ENCODE measurements around the gene ISCA2. TPM values are rescaled to one million over a fixed set of nuclear protein-coding genes. Genes with fewer than 3 reads are reported as not detected.

The ISCA2 gene
- total RNA-seq, 1 experiment from 2014 or later, result 23.3 TPM

DNA sequence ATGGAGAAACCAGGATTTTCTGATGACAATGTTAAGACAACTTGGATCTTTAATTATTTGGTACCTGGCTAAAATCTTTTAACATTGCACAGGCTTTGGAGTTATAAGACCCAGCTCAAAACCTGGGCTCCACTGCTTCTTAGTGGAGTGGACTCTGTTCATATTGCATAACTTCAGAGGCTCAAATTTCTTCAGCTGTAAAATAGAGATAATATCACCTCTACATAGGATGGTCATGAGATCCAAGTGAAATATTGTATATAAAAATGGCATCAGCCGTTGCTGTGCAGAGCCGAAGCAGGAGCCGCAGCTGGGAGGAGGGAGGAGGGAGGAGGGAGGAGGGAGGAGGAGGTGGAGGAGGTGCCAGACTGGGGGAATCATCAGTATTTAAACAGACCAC is 11.0 kb upstream of the ISCA2 start:
- no peak for DNase-seq (ENCODE audit: low read depth)

DNA sequence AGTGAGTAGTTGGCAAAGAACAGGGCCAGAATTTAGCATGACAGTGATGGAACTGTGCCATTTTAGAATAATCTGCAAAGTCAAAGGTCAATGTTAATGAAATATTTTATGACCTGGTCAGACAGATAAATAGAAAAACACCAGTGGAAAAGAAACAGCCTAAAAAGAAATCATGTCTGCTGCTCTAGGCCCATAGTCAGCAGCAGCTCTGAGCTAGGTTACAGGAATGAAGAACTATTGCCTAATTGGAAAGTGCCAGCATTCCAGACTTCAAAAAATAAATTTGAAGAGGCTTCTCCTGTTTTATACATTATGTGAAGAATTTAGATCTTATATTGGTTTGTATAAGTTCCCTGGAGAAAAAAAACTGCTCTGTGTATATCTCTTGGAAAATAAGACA is 10.2 kb upstream of the ISCA2 start:
- DNase-seq (ENCODE audit: low read depth), result no peak

DNA sequence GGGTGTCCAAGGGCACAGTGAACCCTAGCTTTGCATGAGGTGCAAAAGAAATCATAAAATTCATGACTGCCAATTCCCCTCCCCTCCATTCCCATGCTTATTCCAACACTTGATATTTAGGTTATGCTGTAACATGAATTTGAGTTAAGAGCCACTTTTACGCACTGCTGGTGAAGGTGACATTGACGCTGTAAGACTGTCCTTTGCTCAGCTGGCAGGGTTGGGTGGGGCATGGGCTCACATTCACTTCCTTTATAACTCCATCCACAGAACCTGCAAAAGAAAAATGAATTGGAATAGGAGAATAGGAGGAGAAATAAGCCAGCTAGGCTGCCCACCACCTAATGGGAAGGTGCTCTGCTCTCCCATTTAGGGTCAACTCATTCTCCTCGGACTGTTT is 7.4 kb upstream of the ISCA2 start:
- no peak for DNase-seq (ENCODE audit: low read depth)

DNA sequence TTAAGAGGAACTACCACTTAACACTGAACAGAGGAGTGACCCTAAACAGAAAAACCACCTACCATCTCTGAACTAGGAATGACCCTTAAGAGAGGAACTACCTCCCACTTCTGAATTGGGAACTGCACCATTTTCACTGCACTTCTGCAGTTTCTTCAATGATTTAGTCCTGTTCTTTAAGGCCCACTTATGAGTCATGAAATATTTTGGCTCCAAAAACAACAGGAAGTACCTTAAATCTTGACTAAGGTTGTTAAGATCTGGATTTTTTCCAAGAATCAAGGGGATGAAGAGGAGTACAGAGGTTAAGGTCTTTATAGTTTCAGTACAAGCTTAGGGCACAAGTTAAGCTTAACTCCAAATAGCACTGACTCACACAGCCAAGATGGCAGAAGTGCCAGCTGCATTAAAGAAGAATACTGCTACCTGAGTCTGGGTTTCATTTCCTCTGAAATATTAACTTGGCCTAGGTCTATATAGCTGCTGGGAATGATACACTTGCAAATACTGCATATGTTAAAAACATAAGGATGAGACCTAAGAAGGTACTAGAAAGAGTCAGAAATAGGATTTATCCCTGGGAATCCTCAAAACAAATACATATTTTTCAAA is 4.7 kb upstream of the ISCA2 start:
- peak; percentile 88 for DNase-seq (ENCODE audit: low read depth)

DNA sequence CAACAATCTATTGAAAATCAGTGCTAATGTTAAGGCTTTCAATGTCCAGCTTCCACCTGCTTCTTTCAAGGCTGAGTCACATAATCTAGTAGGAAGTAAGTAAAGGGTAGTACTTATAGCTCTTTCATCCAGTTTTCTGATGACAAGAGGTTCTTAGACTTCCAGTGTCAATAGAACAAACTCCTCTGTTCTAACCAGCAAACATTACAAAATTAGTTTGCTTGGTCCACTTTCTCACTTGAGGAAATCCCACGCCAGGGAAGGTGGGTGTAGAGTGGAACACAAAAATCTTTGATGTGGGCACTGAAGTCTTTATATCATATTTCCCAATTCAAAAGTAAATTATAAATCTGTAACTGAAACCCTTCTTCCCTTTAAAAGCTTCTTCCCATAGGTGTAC is 3.1 kb upstream of the ISCA2 start:
- no peak for DNase-seq (ENCODE audit: low read depth)

DNA sequence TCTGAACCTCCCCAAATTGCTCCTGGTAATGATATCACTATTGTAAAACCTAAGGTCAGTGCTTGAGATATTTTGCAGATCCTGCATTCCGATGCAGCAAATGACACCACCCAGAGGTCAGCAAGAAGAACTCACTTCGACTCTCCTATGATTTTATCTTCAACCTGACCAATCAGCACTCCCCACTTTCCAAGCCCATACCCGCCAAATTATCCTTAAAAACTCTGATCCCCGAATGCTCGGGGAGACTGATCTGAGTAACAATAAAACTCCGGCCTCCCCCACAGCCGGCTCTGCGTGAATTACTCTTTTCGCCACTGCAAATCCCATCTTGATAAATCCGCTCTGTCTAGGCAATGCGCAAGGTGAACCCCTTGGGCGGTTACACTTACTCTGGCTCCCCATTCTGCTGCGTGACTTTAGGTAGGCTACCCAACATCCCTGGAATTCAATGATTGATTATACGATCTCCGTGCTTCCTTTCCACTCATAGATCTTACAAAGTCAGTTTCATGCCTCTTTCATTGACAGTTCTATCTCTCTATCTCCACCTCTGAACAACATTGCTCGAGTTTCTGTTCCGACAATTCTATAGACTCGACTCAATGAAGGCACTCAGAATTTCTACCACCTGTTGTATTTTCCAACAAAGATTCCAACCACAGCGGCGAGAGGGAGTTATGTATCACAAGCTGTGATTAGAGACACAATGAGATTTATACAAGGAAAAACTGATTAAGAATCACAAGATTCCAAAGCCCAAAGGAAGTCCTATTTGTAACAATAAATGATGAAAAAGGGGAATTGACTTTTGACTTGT is 1.4 kb upstream of the ISCA2 start:
- DNase-seq (ENCODE audit: low read depth), result peak; percentile 44

DNA sequence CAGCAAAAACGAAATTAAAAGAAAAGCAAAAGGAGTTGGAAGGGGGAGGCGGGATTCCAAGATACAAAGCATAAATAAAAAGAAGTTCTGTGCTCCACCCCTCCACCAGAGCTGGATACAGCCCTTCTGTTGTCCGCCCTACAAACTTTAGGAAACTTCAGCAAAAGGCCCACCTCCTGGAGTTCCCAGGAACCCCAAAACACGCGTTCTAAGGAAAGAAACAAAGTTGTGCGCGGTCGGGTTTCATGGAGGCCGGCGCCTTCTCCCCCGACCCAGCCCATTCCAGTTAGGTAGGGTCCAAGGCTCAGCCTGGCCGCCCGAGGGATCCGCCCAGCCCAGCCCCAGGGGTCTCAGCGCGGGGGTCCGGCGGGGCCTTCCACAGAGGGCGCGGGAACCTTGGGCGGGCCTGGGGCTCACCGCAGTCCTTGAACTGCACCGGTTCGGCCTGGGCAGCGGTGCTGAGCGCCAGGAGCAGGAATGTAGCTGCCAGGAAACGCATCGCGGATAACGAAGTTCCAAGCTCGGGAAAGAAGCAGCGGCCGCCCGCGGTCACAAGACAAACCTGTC is 706 bp upstream of the ISCA2 start, which contains the start of gene NPC2:
TSS of gene NPC2 (minus strand) at position 530 of the 567 bp plus-strand sequence. CDS start at position 499, 31 bp downstream.
- no peak for DNase-seq (ENCODE audit: low read depth)

DNA sequence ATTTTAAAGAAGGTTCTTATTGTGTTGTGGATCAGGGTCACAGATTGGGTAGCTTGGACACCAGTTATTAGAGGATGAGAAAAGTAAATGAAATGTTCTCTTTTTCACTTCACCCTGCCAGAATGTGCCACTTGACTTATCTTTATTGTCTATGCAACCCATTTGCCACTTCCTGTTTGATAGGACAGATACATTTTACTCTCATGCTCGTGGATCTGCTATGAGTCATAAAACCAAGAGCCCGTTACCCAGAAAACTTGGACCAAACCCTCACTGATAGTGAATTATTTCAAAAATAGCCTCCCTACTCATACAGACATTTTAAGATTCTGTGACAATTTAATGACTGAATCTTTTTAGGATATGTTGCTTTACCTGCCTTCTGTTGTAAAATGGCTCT is 1.8 kb downstream of the ISCA2 start:
- DNase-seq (ENCODE audit: low read depth), result no peak

DNA sequence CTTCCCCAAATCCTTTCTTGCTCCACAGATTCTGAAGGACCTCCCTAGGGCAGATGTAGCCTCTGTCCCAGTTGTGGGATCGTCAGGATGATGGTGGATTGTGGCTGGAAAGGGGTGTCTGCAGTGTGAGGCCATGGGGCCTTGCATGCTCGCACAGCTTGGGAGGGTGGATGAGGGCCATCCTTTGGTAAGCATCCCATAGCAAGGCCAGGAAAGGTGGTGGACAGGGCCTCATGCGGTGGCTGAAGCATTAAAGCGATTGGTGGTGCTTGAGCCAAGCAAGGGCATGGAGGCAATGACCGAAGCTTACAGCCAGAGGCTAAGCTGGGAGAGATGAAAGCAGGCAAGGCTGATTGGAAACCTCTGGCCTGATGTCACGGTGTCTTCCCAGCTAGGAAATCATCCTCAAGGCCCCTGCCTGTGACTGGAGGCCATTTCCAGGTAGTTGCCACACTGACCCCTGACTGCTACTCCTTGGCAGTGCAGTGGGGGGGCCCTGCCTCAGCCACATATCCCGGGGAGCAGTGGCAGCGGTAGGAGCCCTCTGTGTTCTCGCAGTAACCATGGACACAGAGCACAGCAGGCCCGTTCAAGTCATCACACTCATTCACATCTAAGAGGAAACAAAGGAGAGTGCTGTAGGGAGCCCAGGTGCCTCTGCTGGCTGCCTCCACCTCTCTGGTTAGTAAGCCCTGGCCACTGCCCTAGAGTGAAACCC is 7.0 kb downstream of the ISCA2 start:
- DNase-seq (ENCODE audit: low read depth), result no peak

DNA sequence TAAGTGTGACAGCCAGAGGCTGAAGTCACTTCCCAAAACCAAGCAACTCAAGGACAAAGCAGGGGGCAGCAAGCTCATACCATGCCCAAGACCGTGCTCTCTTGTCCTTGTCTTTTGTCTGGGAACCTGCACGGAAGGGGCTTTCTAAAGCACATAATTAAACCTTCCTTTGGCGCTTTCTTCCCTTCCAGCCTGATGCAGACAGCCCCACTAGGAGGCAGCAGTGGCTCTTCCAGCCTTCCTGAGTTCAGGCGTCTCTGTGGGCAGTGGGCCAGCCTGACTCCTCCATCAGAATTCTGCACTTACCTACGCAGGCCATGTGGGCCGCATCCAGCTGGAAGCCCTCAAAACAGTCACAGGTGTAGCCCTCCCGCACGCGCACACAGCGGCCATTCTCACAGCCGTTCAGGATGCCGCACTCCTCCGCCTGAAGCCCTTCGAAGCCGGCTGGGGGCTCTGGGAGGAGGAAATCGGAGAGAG is 7.6 kb downstream of the ISCA2 start:
- DNase-seq (ENCODE audit: low read depth), result no peak

DNA sequence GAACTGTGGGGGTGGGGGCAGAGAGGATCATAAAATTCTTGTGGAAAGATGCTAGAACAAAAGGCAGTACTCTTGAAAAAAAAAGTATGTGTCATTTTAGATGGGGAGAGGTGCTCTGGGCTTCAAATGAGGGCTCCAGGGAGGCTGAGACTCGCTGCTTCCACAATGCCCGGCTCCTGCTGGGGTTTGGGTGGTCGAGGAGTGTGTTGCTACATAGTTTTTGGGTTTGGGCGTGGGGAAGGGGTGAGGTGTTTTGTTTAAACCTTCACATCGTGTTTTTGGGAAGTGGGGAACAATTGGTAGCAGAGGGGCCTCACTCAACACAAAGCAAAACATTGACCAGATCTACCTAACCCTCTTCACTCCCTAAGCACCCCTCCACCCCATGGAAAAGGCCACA is 8.1 kb downstream of the ISCA2 start:
- DNase-seq (ENCODE audit: low read depth), result no peak

DNA sequence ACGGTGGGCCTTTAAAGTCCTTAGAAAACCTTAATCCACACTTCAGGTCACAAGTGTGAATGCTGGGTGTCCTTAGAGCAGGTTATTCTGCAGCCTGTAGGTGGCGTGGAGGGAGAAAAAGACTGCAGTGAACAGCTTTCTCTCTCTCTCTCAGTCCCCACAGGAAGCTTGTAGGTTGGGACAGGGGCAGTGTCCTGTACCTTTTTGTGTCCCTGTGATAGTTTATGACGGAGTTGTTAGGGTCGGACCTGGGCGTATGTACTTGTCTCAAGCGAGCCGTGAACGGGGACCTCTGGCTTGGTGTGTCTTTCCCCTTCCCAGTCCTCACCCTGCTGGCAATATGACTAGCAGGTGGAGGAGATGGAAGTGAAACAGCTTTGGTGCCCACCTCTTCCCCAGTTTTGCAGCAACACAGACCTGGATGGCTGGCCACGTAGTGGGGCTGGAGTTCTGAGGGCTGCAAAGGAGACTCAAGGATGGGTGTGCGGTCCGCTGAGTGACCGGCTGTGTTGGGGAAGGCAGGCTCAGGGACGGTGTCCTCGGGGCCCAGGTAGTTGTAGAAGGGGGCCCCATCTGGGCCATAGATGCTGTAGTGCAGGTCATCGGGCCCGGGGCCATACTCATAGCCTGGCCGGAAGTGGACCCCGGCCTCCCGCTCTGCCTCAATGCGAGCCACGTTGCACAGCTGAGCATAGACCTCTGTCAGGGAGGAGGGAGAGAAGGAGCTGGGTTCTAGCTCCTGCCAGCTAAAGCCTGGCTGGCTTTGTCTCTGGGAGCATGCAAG is 8.9 kb downstream of the ISCA2 start:
- DNase-seq (ENCODE audit: low read depth), result no peak

DNA sequence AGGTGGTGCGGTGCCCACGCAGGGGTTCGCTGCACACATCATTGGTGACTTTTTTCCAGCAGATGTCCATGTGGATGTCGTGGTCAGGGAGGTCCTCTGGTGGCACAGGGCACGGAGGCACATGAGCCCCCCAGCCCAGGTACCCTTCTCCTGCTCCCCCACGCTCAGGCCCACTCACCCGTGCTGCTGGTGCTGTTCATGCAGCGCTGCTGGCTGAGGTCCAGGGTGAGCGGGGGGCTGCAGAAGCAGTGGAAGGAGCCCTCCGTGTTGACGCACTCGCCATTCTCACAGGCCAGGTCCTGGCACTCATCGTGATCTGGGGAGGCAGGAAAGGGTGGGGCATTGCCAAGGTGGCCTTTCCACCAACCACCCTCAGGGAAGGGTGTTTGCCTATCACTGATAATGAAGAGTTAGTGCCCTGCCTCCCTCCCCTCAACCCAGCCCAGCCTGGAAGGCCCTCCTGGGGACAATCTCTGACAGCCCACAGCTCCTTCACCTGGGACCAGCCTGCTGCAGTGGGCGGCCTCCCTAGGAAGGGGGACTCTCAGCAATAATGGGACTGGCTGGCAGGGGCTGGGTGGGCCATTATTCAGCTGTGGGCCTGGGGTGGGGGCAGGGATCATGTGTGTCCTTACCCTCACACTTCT is 9.8 kb downstream of the ISCA2 start:
- DNase-seq (ENCODE audit: low read depth), result no peak

DNA sequence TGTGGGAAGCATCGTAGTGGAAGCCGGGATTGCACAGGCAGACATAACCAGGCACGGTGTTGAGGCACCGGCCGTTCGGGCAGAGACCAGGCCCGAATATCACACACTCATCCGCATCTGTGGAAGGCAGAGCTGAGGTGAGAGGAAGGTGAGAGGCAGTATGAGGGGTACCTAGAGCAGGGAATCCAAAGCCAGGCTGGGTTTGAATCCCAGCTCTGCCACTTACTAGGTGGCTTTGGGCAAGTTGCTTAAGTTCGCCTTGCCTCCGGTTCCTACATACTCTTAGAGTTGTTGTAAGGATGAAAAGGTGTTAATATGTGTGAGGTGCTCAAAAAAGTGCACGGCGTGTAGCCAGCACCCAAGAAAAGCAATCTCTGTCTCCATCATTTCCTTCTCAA is 10.4 kb downstream of the ISCA2 start:
- DNase-seq (ENCODE audit: low read depth), result no peak

DNA sequence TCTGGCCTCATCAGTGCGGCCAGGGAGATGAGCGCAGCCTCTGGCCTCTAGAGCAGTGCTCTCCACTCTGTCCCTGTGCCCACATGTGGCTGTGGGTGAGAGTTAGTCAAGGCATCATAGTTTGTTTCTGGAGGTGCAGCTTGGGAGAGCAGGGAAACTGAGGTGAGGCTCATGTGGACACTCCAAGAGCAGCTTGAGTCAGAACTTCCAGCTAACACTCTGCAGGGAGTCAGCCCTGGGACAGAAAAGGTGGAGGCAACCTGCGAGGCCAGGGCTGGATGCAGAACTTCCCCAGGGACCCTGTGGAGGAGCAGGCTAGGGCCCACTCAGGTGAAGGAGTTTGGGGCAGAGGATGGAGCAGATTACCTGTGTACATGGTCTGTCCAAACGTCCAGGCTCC is 10.8 kb downstream of the ISCA2 start:
- DNase-seq (ENCODE audit: low read depth), result no peak

DNA sequence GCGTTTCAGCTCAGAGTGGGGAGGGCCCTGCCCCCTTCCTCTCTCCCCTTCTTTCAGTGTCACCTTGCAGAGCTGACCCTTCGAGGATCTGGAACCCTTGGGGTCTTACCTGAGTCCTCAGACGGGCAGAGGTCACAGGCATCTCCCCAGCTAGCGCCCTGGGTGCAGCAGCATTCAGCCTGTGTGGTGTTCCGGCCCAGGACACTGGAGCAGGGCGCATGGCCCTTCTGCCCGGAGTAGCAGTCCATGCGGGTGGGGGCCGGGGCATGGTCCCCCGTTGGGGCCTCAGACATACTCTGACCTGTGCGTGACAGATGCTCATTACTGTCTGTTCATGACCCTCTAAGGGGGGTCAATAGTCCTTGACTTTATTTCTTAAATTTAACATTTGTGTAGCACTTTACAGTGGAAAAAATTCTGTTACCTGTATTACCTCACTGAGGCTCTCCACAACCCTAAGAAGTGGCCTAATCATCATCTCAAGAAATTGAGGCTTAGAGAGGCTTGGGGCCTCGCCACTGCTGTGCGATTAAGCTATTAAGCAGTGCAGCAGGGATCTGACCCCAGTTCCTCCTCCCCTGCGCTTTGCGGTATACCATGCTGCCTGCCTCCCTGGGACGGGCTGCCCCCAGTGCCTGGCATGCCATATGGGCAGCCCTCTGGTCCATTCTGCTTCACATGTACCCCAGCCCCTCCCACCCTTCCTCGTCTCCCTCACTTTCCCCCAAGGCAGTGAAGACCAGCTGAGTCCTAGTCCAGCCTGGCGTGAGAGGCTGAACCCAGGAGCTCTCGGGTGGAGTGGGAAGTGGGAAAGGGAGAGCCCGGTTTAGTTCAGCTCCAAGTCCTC is 11.5 kb downstream of the ISCA2 start:
- DNase-seq (ENCODE audit: low read depth), result no peak

DNA sequence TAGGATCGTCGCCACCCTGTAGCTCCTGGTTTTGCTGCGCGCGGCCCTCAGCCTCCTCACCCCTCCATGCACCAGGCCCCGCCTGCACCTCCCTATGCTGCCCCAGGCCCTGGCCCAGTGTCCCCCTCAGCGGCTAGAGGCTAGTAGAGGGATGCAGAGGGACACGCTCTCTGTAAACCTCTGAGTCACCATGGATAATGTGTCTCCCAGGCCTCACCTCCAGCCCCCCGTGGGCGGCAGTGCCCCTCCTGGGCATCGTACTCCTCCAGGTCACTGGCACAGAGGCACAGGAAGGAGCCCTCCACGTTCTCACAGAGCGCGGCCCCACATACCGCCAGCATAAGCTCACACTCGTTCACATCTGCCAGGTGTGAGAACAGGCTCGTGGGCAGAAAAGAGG is 12.3 kb downstream of the ISCA2 start:
- DNase-seq (ENCODE audit: low read depth), result no peak

DNA sequence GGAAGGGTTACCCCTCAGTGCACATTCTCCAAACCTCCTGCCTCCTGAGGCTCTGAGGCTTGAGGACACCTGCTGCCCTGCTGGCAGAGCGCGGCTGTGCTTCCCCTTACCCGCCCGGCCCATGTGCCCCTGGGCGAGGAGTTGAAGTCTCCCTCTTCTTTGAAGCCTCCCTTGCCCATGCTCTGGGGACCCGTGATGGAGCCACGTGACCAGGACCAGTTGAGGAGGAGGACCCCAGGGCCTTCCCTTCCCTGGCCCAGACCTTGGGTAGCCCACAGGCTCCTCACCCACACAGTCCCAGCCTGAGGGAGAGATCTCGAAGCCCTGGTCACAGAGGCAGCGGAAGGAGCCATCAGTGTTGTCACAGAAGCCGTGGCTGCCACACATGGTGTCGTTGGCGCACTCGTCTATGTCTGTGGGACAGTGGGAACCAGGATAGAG is 12.9 kb downstream of the ISCA2 start:
- no peak for DNase-seq (ENCODE audit: low read depth)

DNA sequence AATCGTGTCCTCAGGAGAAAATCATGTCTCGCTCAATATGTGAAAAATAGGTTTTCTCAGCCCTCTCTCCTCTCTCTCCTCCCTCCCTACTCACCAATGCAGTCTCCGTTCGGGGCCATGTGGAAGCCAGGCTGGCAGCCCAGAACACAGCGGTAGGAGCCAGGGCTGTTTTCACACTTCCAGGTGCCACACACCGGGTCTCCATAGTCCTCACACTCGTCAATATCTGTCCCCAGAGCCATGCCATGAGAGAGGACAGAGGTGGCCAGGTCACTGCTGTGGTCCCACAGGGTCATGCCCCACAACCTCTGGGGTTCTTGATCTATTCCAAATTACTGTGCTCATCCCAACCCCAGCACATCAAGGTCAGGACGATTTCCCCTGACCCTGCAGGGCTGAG is 13.5 kb downstream of the ISCA2 start:
- no peak for DNase-seq (ENCODE audit: low read depth)

DNA sequence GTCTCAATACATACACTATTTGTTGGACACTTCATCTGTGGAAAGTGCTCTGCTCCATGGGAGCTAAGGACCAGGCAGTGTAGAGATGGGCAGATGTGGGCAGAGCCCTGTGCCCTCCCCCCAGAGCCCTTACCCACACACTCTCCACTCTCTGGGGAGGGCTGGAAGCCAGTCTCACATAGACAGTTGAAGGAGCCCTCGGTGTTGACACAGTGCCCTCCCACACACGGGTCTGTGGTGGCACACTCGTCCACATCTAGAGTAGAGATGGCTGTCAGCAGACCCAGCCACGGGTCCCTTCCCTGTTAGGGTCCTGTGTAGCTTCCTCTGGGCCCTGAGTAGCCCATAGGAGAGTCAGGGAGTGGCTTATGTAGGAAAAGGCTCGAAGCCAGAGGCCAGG is 14.3 kb downstream of the ISCA2 start:
- DNase-seq (ENCODE audit: low read depth), result no peak
